GM19025 (cell line): ENCODE results near the gene CDK19.
"Not testable (repeated sequence)": the region's sequence is repeated elsewhere in the genome, so short reads cannot be mapped to it uniquely, and the experiment has no call there.

Experiments used
- ATAC-seq: cut with Tn5 transposase; IDR thresholded peaks from one replicate; pipeline ENCODE4 v1.9.1; 2021; ENCODE audit warnings: mild to moderate bottlenecking, low read depth, moderate library complexity; ENCODE audit not compliant: unreplicated experiment

Gene CDK19

DNA sequence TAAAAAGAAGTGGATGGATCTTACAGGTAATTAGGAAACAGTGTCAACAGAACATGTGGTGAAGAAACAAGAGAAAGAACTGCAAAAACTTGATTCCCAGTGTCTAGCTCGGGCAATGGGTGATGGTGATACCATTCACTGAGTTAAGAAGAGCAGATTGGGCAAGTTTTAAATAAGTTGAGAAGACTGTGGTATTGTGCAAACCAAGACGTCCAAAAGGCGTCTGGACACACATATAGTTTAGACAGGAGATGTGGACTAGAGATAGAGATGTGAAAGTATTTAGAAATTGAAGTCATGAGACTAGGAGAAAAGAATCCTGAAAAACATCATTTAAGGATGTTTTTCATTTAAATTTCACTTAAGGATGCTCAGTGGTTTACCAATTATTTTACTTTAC, 53.9 kb downstream of the CDK19 start:
- no peak for ATAC-seq

DNA sequence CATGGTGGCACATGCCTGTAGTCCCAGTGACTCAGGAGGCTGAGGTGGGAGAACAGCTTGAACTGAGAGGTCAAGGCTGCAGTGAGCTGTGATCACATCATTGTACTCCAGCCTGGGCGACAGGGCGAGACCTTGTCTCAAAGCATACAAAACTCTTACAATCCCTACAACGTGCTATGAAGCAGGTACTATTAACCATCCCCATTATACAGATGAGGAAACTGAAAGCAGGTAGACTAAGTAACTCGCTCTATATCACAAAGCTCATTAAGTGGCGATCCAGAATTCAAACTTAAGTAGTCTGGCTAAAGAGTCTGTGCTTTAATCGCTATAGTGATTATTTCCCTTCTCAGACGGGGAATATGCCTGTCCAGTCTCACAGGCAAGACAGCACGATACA, 54.7 kb downstream of the CDK19 start:
- ATAC-seq, result no peak

DNA sequence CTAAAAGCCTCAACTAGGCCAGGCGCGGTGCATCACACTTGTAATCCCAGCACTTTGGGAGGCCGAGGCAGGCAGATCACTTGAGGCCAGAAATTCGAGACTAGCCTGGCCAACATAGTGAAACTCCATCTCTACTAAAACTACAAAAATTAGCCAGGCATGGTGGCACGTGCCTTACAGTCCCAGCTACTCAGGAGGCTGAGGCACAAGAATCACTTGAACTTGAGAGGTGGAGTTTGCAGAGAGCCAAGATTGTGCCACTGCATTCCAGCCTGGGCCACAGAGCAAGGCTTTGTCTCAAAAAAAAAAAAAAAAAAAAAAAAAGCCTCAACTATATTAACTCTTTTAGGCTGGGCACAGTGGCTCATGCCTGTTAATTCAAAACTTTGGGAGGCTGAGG, 55.2 kb downstream of the CDK19 start:
- not testable (repeated sequence) for ATAC-seq

DNA sequence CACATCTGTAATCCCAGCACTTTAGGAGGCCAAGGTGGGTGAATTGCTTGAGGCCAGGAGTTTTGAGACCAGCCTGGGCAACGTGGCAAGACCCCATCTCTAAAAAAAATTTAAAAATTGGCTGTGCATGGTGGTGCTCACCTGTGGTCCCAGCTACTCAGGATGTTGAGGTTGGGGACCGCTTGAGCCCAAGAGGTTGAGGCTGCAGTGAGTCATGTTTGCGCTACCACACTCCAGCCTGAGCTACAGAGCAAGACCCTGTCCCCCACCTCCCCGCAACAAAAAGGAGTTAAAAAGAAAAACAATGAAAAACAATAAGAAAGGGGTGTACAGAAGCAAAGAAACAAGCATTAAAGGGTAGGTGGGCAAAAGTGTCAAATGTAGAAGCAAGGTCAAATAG, 57.3 kb downstream of the CDK19 start:
- ATAC-seq, result no peak

DNA sequence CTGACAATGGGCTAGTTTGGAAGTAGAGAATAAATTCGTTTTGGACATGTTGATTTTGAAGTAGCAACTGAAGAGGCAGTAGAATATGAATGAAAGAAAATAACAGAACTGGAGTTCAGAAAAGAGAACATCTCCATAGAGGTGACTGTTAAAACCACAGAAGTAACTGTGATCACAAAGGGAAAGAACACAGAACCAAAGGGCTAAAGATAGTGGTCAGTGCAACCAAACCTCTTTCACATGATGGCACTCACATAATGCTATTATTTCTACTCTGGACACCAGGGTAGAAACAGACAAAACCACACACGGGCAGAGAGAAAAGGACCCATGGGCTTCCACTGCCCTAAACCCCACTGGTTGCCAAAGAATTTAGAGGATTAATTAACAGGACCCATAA, 58.5 kb downstream of the CDK19 start:
- no peak for ATAC-seq

DNA sequence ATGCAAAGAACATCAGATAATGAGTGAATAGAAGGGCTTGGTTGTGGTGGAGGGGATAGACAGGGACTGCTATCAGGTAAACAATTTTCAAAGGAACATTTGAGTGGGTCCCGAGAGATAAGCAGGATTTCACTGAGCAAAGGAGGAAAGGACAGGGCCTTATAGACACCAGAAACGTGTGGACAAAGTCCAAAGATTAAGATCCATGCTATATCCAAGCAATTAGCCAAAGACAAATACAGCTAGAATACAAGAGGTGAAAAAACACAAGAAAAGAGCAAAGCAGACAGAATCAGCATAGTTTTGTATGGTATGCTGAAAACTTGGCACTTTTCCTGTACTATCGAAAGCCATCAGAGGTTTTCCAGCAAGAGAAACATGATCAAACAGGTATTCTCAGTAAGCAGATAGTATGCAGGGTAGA, 59.8 kb downstream of the CDK19 start:
- no peak for ATAC-seq

DNA sequence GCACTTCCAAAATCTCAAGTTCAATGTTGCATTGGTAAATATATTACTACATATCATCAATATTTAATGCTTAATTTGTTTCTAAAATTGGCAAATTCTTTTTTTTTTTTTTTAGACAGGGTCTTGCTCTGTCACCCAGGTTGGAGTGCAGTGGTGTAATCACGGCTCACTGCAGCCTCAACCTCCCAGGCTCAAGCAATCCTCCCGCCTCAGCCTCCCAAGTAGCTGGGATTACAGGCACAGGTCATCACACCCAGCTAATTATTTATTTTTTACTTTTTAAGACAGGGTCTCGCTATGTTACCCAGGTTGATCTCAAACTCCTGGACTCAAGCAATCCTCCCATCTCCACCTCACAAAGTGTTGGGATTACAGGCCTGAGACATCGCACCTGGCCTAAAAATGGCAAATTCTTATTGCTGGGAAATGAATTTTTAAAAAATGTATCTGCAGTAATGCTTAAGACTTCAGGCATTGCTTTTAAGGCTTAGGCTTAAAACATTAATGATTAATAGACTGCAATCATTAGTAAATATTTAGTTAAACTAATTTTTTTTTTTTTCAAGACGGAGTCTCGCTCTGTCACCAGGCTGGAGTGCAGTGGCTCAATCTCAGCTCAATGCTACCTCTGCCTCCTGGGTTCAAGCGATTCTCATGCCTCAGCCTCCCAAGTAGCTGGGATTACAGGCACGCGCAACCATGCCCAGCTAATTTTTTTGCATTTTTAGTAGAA, 61.2 kb downstream of the CDK19 start:
- ATAC-seq, result not testable (repeated sequence)

DNA sequence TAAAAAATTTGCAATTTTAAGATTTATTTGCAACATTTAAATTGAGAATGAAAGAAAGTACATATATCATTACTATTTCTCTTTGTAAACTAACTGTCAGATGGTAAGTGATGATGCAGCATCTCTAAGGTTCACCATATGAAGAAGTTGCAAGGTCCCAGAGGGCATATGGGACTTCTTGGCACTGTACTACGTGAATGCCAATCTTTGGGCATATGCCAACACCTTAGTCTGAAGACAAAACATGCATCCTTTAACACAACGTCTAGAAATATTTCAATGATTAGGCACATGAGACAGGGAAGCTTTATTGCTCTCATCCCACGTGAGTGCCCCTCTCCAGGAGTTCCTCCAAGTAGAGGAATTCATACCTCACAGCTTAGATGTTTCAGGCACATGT, 66.8 kb downstream of the CDK19 start:
- ATAC-seq, result no peak

DNA sequence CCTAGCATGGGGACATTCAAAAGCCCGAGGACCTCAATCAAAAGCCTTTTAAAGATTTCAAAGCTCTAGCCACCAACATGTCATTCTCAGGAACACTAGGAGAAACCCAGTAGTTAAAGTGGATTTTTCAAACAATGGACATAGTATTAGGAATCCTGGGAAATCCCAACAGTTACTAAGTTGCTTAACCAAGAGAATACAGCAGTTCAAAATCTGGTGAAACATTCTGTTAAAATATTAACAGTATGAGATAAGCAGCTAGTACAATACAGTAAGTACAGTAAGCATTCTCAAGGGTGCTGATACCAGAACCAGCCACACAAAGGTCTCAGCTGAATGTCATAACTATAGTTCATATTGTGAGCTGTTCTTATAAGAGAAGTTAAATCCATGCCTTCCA, 68.6 kb downstream of the CDK19 start:
- no peak for ATAC-seq

DNA sequence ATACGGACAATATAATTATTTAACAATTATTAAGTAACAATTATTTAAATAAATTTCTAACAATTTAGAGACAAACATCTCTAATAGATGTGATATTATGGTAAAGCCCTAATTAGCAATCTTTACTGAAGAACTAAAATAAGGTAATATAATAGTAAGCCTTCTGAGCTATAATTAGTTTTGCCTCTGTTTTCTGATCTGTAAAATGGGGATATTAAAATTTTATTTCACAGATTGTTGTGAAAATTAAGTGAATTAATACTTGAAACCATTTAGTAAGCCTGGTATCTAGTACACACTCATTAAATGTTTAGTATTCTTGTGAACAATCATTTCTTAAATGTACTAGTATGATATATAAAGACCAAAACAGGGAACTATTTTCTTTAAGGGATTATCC, 70.3 kb downstream of the CDK19 start:
- ATAC-seq, result no peak

DNA sequence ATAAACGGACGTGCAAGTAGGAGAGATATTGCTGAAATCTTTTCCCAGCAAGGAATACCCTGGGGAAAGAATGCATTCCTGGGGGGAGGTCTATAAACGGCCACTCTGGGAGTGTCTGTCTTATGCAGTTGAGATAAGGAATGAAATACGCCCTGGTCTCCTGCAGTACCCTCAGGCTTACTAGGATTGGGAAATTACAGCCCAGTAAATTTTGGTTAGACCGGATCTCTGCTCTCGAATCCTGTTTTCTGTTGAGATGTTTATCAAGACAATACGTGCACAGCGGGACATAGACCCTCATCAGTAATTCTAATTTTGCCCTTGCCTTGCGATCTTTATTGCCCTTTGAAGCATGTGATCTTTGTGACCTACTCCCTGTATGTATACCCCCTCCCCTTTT, 72.7 kb downstream of the CDK19 start:
- not testable (repeated sequence) for ATAC-seq

DNA sequence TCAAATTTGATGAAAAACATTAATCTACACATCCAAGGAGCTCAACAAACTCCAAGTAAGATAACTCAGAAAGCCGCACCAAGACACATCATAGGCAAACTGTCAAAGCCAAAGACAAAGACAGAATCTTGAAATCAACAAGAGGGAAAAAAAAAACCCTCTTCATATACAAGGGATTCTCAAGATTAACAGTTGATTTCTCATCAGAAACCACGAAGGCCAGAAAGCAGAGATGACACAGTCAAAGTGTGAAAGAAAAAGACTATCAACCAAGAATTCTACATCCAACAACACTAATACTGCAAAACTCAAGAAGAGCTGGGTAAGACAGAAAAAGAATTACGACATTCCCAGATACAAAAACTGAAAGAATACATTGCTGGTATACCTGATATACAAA, 73.8 kb downstream of the CDK19 start:
- ATAC-seq, result no peak

DNA sequence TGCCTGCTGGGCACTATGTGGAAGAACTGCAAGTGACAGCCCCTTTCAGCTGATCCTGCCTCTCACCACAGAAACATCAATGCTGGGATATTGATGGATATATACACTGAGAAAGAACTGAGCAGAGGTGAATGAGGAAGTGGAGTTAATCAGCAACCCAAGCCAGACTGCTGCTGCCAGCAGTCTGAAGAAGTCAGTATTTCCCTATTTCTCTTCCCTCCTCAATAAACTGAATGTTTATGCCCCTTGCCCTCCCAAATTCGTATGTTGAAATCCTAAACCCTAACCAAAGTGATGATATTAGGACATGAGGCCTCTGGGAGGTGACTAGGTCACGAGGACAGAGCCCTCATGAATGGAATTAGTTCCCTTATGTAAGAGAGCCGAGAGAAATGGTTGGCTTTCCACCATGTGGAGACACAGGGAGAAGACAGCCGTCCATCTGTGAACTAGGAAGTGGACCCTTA, 76.3 kb downstream of the CDK19 start:
- peak; percentile 72 for ATAC-seq

DNA sequence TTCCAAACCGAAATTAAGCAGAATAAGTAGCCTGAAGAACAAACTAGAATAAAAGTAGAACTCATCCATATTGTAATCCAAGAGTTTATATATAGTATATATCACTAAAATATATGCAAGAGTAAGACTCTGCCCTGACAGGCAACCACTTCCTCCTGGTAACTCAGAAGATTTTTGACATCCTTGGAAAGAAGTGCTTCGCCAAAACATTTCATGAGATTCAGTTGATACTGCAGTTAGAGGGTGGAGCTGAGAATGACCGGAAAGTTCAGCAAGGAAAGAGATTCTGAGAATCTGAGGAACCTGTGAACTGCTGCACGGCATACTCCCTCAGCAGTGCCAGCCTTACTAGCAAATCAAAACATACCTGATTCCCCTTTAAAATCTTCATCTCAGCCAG, 79.6 kb downstream of the CDK19 start:
- ATAC-seq, result no peak

DNA sequence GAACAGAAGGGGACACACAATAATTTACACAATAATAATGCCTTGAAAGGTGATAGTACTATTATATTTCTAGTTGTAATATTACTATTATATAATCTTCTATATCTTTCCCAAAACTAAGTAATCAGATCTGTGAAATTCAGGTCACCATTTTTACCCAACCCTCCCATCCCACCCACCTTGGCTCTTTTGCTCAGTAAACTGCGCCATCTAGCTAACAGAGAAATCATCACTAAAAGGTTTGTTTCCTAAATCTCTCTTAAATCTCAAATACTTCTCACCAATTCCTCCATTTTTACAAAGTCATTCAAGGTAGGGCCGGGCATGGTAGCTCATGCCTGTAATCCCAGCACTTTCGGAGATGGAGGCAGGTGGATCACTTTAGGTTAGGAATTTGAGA, 83.4 kb downstream of the CDK19 start:
- no peak for ATAC-seq

DNA sequence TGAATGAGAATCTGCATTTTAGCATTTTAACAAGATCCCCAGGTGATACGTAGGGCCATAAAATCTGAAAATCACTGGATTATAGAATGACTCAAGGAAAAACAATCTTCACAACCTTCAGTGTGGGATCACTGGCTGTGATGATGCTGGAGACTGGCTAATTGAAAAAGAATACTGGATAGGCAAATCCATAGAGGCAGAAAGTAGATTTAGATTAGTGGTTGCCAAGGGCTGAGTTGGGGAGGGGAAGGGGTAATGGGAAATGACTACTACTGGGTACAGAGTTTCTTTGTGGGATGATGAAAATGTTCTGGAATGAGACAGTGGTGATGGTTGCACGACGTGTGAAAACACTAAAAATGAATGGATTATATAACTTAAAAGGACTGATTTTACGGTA, 84.1 kb downstream of the CDK19 start:
- ATAC-seq, result no peak

DNA sequence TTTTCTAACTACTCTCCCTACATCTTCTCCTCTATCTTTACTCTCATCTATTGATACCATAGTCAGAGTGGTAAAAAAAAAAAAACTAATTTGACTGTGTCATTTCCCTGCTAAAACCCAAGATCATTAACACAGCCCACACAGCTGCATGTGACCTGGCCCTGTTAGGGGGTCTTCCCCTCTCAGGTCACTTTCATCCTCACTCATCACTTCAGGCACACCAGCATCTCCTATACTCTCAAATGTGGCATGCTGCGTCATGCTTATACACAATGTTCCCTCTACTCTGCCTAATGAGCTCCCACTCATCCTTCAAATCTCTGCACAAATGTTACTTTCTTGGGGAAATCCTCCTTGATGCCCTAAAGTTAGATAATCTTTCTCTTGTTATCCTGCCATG, 86.8 kb downstream of the CDK19 start:
- ATAC-seq, result peak; percentile 61

DNA sequence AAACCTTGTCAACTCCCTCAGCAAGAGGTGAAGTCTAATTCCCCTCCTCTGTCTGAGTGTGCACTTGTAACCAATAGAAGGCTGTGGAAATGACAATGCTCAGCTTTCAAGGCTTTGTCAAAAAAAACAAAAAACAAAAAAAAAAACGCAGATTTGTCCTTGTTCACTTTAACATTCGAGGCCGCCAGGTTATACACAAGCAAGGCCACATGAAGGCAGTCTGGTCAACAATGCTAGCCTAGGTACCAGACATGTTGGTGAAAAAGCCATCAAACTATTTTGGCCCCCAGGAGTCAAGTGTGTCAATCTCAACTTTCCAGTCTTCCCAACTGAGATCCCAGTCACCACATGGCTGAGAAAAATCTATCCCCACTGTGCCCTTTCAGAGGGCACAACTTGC, 92.3 kb downstream of the CDK19 start:
- ATAC-seq, result no peak

DNA sequence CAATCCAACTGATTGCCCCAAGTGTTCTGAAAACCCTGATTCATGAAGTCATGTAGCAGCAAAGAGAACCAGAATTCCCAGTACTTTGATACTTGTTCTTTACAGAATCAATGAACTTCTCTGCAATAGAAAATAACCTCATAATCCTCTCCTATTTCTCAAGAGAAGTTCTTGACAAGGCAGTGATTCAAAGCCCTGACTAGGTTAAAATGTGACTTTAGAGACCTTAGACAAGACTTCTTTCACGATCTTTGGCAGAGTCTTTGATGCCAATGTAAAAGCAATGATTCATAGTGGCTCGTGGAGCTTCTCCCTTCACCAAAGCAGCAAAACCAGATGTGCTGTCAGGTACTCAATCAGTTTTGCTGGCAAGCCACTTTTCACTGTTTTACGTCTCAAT, 95.2 kb downstream of the CDK19 start:
- no peak for ATAC-seq

DNA sequence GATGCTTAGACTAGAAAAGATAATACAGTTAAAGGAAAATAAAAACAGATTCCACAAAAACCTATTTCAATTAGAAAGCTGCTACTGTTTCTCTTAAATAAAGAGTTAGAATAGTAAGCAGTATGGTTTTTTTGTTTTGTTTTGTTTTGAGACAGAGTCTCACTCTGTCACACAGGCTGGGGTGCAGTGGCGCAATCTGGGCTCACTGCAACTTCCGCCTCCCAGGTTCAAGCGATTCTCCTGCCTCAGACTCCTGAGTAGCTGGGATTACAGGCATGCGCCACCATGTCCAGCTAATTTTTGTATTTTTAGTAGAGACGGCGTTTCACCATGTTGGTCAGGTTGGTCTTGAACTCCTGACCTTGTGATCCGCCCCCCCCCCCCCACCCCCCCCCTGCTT, 95.7 kb downstream of the CDK19 start:
- ATAC-seq, result not testable (repeated sequence)

DNA sequence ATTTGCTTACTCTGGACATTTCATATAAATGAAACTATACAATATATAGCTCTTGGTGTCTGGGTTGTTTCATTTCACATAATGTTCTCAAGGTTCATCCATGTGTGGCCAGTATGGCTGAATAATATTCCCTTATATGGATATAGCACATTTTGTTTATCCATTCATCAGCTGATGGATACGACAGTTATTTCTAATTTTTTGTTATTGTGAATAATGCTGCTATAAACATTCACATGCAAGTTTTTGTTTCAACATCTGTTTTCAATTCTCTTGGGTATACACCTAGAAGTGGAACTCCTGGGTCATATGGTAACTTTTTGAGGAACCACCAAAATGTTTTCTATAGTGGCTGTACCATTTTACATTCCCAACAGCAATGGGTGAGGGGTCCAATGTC, 101.1 kb downstream of the CDK19 start:
- ATAC-seq, result no peak

DNA sequence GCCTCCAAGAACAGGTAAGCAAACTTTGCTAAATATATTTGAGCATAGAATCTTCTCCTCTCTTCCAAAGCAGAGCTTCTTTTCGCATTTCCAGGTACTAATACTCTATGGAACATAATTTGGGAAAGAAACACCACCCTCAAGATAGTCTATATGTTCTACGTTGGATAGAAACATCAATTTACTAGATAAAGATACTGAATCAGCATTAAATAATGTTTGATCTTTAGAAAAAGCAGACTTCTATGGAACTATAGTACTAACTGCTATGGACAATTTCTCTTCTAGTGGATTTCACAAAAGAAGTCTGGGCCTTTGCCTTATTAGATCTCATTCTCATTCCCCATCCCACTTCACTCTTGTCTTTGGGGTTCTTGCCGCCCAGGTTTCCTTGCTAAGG, 103.0 kb downstream of the CDK19 start:
- no peak for ATAC-seq

DNA sequence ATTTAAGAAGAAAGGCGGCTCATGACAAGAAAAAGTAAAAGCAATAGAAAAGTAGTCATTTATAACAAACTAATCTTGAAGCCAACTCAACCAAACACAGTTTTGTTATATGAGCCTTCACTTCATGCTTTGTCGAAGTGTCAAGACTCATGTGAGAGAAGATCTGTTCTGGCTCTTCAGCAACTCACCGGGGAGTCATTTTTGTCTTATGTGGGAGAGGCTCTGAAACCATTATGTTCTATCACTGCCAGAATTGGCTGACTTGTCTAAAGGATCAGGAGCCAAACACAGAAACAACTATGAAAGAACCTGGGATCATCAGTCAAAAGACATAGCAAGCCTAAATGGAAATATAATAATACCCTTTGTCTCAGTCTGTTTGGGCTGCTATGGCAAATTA, 105.2 kb downstream of the CDK19 start:
- no peak for ATAC-seq
